ENCODE data around the gene VSIG8.

The VSIG8 gene

GRCh38 chr1:159895286-159895685, 32.8 kb upstream of the VSIG8 start:
- no peak overlapping the region for H3K27ac Mint-ChIP-seq
- H3K27me3 Mint-ChIP-seq (ENCODE audit: low read depth): peaks cover 16% of the 10 kb centered on the region
- peaks cover 4% of the 10 kb centered on the region for H3K4me1 Mint-ChIP-seq (ENCODE audit: low read depth)
- H3K4me3 Mint-ChIP-seq: no peak overlapping the region
- no peaks in the 10 kb centered on the region for H3K9me3 Mint-ChIP-seq
- H3K36me3 Mint-ChIP-seq (ENCODE audit: low read depth): no peaks in the 10 kb centered on the region

GRCh38 chr1:159892944-159893343, 30.5 kb upstream of the VSIG8 start:
- Mint-ChIP-seq H3K4me1 (ENCODE audit: low read depth) (peaks cover 8% of the 10 kb centered on the region), H3K27me3 (ENCODE audit: low read depth) (peaks cover 20% of the 10 kb centered on the region), H3K36me3 (ENCODE audit: low read depth) (no peaks in the 10 kb centered on the region), H3K9me3 (no peaks in the 10 kb centered on the region), H3K27ac (no peak overlapping the region), H3K4me3 (no peak overlapping the region)

GRCh38 chr1:159891275-159892157, 29.1 kb upstream of the VSIG8 start:
- no peak overlapping the region for H3K4me3 Mint-ChIP-seq
- H3K27ac Mint-ChIP-seq: peak overlapping the region; percentile 46

GRCh38 chr1:159890390-159890789, 27.9 kb upstream of the VSIG8 start:
- Mint-ChIP-seq H3K4me3 (no peak overlapping the region), H3K4me1 (ENCODE audit: low read depth) (peaks cover 8% of the 10 kb centered on the region), H3K27me3 (ENCODE audit: low read depth) (peaks cover 19% of the 10 kb centered on the region), H3K36me3 (ENCODE audit: low read depth) (no peaks in the 10 kb centered on the region), H3K9me3 (no peaks in the 10 kb centered on the region), H3K27ac (no peak overlapping the region)

More at GRCh38 chr1:159891275-159892157, 29.1 kb upstream of the VSIG8 start:
- H3K36me3 Mint-ChIP-seq (ENCODE audit: low read depth): no peaks in the 10 kb centered on the region
- H3K27me3 Mint-ChIP-seq (ENCODE audit: low read depth): peaks cover 21% of the 10 kb centered on the region
- no peaks in the 10 kb centered on the region for H3K9me3 Mint-ChIP-seq
- H3K4me1 Mint-ChIP-seq (ENCODE audit: low read depth): peaks cover 8% of the 10 kb centered on the region

- no peak overlapping the region for H3K27ac Mint-ChIP-seq
Observed at GRCh38 chr1:159889821-159890252, 27.4 kb upstream of the VSIG8 start.

GRCh38 chr1:159889202-159889601, 26.7 kb upstream of the VSIG8 start:
- H3K27me3 Mint-ChIP-seq (ENCODE audit: low read depth): peaks cover 14% of the 10 kb centered on the region
- H3K27ac Mint-ChIP-seq: no peak overlapping the region
- H3K4me3 Mint-ChIP-seq: no peak overlapping the region
- H3K36me3 Mint-ChIP-seq (ENCODE audit: low read depth): no peaks in the 10 kb centered on the region
- peaks cover 8% of the 10 kb centered on the region for H3K4me1 Mint-ChIP-seq (ENCODE audit: low read depth)
- H3K9me3 Mint-ChIP-seq: no peaks in the 10 kb centered on the region

More at GRCh38 chr1:159889821-159890252, 27.4 kb upstream of the VSIG8 start:
- Mint-ChIP-seq H3K9me3 (no peaks in the 10 kb centered on the region), H3K4me3 (no peak overlapping the region), H3K27me3 (ENCODE audit: low read depth) (peaks cover 14% of the 10 kb centered on the region), H3K36me3 (ENCODE audit: low read depth) (no peaks in the 10 kb centered on the region), H3K4me1 (ENCODE audit: low read depth) (peaks cover 8% of the 10 kb centered on the region)

- H3K4me1 Mint-ChIP-seq (ENCODE audit: low read depth): no peaks in the 10 kb centered on the region
- no peak overlapping the region for H3K27ac Mint-ChIP-seq
- H3K36me3 Mint-ChIP-seq (ENCODE audit: low read depth): no peaks in the 10 kb centered on the region
- H3K27me3 Mint-ChIP-seq (ENCODE audit: low read depth): peaks cover 10% of the 10 kb centered on the region
- no peak overlapping the region for H3K4me3 Mint-ChIP-seq
- no peaks in the 10 kb centered on the region for H3K9me3 Mint-ChIP-seq
Observed at GRCh38 chr1:159884296-159884695, 21.8 kb upstream of the VSIG8 start.

GRCh38 chr1:159883134-159883533, 20.7 kb upstream of the VSIG8 start:
- H3K4me3 Mint-ChIP-seq: no peak overlapping the region
- H3K36me3 Mint-ChIP-seq (ENCODE audit: low read depth): no peaks in the 10 kb centered on the region
- peaks cover 12% of the 10 kb centered on the region for H3K27me3 Mint-ChIP-seq (ENCODE audit: low read depth)
- no peak overlapping the region for H3K27ac Mint-ChIP-seq
- H3K4me1 Mint-ChIP-seq (ENCODE audit: low read depth): no peaks in the 10 kb centered on the region
- no peaks in the 10 kb centered on the region for H3K9me3 Mint-ChIP-seq

- Mint-ChIP-seq H3K9me3 (no peaks in the 10 kb centered on the region), H3K4me1 (ENCODE audit: low read depth) (no peaks in the 10 kb centered on the region), H3K27me3 (ENCODE audit: low read depth) (peaks cover 10% of the 10 kb centered on the region), H3K4me3 (no peak overlapping the region), H3K36me3 (ENCODE audit: low read depth) (no peaks in the 10 kb centered on the region), H3K27ac (no peak overlapping the region)
Observed at GRCh38 chr1:159882527-159882862, 20.0 kb upstream of the VSIG8 start.

- no peaks in the 10 kb centered on the region for H3K36me3 Mint-ChIP-seq (ENCODE audit: low read depth)
- H3K4me1 Mint-ChIP-seq (ENCODE audit: low read depth): no peaks in the 10 kb centered on the region
- H3K4me3 Mint-ChIP-seq: no peak overlapping the region
- H3K27me3 Mint-ChIP-seq (ENCODE audit: low read depth): peaks cover 10% of the 10 kb centered on the region
- H3K27ac Mint-ChIP-seq: no peak overlapping the region
- no peaks in the 10 kb centered on the region for H3K9me3 Mint-ChIP-seq
Observed at GRCh38 chr1:159881622-159882526, 19.4 kb upstream of the VSIG8 start.

GRCh38 chr1:159880430-159880829, 18.0 kb upstream of the VSIG8 start:
- Mint-ChIP-seq H3K36me3 (ENCODE audit: low read depth) (no peaks in the 10 kb centered on the region), H3K4me1 (ENCODE audit: low read depth) (peaks cover 2% of the 10 kb centered on the region), H3K4me3 (no peak overlapping the region), H3K27me3 (ENCODE audit: low read depth) (peaks cover 20% of the 10 kb centered on the region), H3K9me3 (no peaks in the 10 kb centered on the region), H3K27ac (no peak overlapping the region)

- peaks cover 2% of the 10 kb centered on the region for H3K4me1 Mint-ChIP-seq (ENCODE audit: low read depth)
- no peak overlapping the region for H3K27ac Mint-ChIP-seq
- no peak overlapping the region for H3K4me3 Mint-ChIP-seq
- H3K36me3 Mint-ChIP-seq (ENCODE audit: low read depth): no peaks in the 10 kb centered on the region
- H3K27me3 Mint-ChIP-seq (ENCODE audit: low read depth): peaks cover 21% of the 10 kb centered on the region
- no peaks in the 10 kb centered on the region for H3K9me3 Mint-ChIP-seq
Observed at GRCh38 chr1:159879977-159880376, 17.5 kb upstream of the VSIG8 start.

- H3K4me1 Mint-ChIP-seq (ENCODE audit: low read depth): peaks cover 2% of the 10 kb centered on the region
- peaks cover 15% of the 10 kb centered on the region for H3K27me3 Mint-ChIP-seq (ENCODE audit: low read depth)
- H3K9me3 Mint-ChIP-seq: no peaks in the 10 kb centered on the region
- H3K4me3 Mint-ChIP-seq: no peak overlapping the region
- H3K27ac Mint-ChIP-seq: no peak overlapping the region
- H3K36me3 Mint-ChIP-seq (ENCODE audit: low read depth): no peaks in the 10 kb centered on the region
Observed at GRCh38 chr1:159879136-159879535, 16.7 kb upstream of the VSIG8 start.

- Mint-ChIP-seq H3K9me3 (no peaks in the 10 kb centered on the region), H3K4me3 (no peak overlapping the region), H3K27me3 (ENCODE audit: low read depth) (peaks cover 15% of the 10 kb centered on the region), H3K27ac (no peak overlapping the region), H3K4me1 (ENCODE audit: low read depth) (peaks cover 2% of the 10 kb centered on the region), H3K36me3 (ENCODE audit: low read depth) (no peaks in the 10 kb centered on the region)
Observed at GRCh38 chr1:159877695-159878444, 15.4 kb upstream of the VSIG8 start.
